ENCODE data around the gene HOTAIR.
A peak's percentile ranks its signal among the peaks of the same experiment; 100 is the strongest.

The HOTAIR gene

DNA sequence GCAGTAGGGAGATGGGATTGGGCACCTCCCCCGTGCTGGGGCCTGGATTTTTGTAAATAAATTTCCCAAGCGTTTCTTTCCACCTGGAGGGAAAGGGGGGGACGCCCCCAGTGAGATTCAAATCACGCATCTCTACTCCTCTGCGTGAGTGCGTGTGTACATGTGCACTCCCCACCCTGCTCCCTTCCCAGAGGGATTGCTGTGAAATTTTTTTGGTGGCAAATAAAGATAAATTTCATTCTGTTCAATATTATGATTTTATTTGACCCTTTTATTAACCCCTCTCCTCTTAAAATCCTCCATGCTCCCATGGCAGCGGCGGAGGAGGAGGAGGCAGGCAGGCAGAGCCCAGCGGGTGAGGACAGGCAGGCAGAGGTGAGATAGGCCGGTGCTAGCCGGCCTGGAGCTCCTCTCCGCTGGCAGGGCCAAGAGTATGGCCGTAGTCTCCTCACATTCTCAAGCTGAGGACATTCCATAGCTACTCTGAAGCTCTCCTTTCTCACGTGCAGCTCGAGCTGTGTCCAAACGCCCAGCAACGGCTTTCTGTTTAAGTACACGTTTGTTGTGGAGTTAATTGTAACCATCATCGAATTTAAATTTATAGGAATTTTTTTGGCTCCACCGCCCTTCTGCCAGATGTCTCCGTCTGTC is 1.5 kb upstream of the HOTAIR start:
- TF ChIP-seq, protein P1, sequence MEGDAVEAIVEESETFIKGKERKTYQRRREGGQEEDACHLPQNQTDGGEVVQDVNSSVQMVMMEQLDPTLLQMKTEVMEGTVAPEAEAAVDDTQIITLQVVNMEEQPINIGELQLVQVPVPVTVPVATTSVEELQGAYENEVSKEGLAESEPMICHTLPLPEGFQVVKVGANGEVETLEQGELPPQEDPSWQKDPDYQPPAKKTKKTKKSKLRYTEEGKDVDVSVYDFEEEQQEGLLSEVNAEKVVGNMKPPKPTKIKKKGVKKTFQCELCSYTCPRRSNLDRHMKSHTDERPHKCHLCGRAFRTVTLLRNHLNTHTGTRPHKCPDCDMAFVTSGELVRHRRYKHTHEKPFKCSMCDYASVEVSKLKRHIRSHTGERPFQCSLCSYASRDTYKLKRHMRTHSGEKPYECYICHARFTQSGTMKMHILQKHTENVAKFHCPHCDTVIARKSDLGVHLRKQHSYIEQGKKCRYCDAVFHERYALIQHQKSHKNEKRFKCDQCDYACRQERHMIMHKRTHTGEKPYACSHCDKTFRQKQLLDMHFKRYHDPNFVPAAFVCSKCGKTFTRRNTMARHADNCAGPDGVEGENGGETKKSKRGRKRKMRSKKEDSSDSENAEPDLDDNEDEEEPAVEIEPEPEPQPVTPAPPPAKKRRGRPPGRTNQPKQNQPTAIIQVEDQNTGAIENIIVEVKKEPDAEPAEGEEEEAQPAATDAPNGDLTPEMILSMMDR (IDR thresholded peaks at IDR 0.05): no peak
- intact Hi-C loops (cut with DNase I; ENCODE audit: low total_unique reads): loop anchor here (10.0 kb wide), 1 partner anchor 389 kb away; the partner anchor contains the start of gene GPR84
- H3K27ac ChIP-seq: peak overlapping the region; percentile 93 to 98

DNA sequence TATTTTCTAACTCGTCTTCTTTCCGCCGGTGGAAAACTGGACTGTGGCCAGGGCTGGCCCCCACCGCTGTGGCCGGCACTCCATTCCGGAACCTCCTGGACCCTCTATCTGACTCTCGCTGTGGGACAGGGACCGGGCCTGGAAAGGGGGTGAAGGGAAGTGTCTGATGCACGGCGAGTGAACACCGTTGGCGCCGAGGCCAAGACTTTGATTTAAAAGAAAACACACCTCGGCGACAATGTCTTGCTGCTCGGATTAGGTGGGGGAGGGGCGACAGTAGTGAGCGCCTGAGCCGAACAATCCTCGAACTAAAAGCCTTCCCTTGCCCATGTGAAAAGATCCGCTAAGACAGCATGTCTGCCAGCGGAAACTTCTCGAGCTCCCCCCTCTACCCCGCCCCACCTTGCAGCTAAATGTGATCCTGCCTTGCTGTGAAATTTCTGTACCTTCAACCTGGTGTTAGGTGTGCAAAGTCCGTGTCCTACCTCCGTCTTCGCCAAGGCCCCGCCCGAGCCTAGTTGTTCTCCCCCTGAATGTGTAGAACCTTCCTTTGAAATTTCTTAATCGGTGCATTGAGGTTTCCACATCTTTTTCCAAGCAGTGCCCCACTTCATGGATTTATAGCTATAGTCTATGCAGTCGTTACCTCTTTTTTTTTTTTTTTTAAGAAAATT is 862 bp upstream of the HOTAIR start:
- TF ChIP-seq, protein P1 (IDR thresholded peaks at IDR 0.05): no peak
- H3K4me1 ChIP-seq: peaks cover 0 to 64% (median 41%) of the 10 kb centered on the region in 4 donors
- no peaks in the 10 kb centered on the region for H3K36me3 ChIP-seq
- H3K27me3 ChIP-seq: no peaks in the 10 kb centered on the region
- H3K27ac ChIP-seq: peak overlapping the region; percentile 93 to 98
- intact Hi-C loops (cut with DNase I; ENCODE audit: low total_unique reads): loop anchor here (10.0 kb wide), 1 partner anchor 389 kb away; the partner anchor contains the start of gene GPR84
- no peak for DNase-seq
- H3K4me3 ChIP-seq: peak overlapping the region; percentile 75 to 85
- no peaks in the 10 kb centered on the region for H3K9me3 ChIP-seq

More for the DNA sequence above, 1.5 kb upstream of the HOTAIR start:
- Histone ChIP-seq H3K27me3 (no peaks in the 10 kb centered on the region), H3K4me3 (peak overlapping the region in 1 of 2 donors; percentile 29), H3K36me3 (no peaks in the 10 kb centered on the region), H3K4me1 (peaks cover 0 to 64% (median 39%) of the 10 kb centered on the region in 4 donors), H3K9me3 (no peaks in the 10 kb centered on the region)
- no peak for DNase-seq

DNA sequence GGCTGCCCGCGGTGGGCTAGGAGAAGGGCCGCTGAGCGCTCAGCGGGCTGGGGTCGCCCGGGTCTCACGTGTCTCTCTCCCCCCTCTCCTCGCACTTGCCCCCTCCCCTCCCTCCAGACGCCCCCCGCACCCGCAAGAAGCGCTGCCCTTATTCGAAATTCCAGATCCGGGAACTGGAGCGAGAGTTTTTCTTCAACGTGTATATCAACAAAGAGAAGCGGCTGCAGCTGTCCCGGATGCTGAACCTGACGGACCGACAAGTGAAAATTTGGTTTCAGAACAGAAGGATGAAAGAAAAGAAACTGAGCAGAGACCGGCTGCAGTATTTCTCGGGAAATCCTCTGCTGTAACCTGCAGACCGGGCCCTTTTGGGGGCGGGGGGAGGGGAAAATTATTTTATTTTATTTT is 314 bp upstream of the HOTAIR start:
- Histone ChIP-seq H3K27ac (peak overlapping the region; percentile 93 to 98), H3K36me3 (no peaks in the 10 kb centered on the region), H3K4me1 (peaks cover 0 to 63% (median 43%) of the 10 kb centered on the region in 4 donors), H3K9me3 (no peaks in the 10 kb centered on the region), H3K4me3 (peak overlapping the region; percentile 75 to 85), H3K27me3 (no peaks in the 10 kb centered on the region)
- intact Hi-C loops (cut with DNase I; ENCODE audit: low total_unique reads): loop anchor here (10.0 kb wide), 1 partner anchor 390 kb away; the partner anchor contains the start of gene GPR84
- TF ChIP-seq, protein P1 (IDR thresholded peaks at IDR 0.05): no peak
- no peak for DNase-seq

DNA sequence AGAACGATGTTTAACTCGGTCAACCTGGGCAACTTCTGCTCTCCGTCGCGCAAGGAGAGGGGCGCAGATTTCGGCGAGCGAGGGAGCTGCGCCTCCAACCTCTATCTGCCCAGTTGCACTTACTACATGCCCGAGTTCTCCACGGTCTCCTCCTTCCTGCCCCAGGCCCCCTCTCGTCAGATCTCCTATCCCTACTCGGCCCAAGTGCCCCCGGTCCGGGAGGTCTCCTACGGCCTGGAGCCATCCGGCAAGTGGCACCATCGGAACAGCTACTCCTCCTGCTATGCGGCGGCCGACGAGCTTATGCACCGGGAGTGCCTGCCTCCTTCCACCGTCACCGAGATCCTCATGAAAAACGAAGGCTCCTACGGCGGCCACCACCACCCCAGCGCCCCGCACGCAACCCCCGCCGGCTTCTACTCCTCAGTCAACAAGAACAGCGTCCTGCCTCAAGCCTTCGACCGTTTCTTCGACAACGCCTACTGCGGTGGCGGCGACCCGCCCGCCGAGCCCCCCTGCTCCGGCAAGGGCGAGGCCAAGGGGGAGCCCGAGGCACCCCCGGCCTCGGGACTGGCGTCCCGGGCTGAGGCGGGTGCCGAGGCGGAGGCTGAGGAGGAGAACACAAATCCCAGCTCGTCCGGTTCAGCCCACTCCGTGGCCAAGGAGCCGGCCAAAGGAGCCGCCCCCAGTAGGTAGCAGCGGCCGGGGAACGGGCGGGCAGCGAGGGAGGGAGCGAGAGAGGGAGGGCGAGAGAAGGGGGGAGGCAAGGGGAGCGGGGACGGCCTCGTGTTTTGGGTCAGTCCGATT is 1.3 kb downstream of the HOTAIR start:
- H3K4me1 ChIP-seq: peaks cover 0 to 62% (median 43%) of the 10 kb centered on the region in 4 donors

More for the DNA sequence above, 1.3 kb downstream of the HOTAIR start:
- H3K27ac ChIP-seq: peak overlapping the region; percentile 93 to 98
- no peaks in the 10 kb centered on the region for H3K27me3 ChIP-seq
- H3K4me3 ChIP-seq: peak overlapping the region; percentile 75 to 85
- intact Hi-C loops (cut with DNase I; ENCODE audit: low total_unique reads): loop anchor here (10.0 kb wide), 1 partner anchor 391 kb away; the partner anchor contains the start of gene GPR84
- peak; percentile 78 to 89 for DNase-seq
- TF ChIP-seq, protein P1 (IDR thresholded peaks at IDR 0.05): no peak
- H3K9me3 ChIP-seq: no peaks in the 10 kb centered on the region
- no peaks in the 10 kb centered on the region for H3K36me3 ChIP-seq

All from tibial artery (tissue), 4 donors.